HG03060 (cell line): ENCODE results near the gene GATA6.

Experiments
- ATAC-seq: cut with Tn5 transposase; IDR thresholded peaks from one replicate; pipeline ENCODE4 v1.9.1; 2021; ENCODE audit warnings: low read depth, moderate number of reproducible peaks; ENCODE audit not compliant: unreplicated experiment

Gene GATA6

DNA sequence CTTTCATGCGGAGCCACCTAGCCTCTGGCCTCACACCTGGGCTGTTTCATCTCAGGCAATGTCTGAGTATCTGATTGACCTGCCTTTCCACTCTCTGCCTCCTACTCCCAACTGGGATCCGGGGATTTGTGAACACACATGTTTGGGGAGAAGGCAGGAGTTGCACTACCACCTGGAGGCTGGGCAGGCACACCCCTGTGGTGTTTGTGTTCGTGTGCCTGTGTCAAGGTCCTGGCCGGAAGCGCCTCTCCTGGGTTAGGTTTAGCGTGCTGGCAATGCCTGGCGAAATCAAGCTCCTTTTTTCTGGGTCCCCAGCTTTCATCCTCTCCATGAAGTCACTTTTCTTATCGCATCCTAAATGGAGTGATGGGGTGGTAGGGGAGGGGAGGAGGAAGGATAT, 63.9 kb downstream of the GATA6 start:
- no peak for ATAC-seq

DNA sequence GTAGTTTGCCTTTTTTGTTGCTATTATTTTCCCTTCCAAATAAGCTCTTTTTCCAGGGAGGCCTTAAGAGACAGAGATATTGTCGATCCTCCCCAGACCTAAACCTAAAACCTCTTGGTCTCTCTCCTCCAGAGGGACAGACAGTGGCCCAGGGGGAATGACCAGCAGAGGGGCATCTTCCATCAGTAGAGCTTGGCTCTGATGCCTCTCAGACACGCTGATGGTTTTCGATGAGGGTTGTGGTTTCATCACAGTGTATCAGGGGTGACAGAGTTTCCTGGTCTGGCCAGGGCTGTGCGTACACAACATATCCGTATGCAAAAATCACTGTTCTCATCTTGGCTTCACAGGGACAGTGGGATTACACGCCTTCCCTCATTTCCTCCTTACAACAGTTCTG, 68.6 kb downstream of the GATA6 start:
- no peak for ATAC-seq

DNA sequence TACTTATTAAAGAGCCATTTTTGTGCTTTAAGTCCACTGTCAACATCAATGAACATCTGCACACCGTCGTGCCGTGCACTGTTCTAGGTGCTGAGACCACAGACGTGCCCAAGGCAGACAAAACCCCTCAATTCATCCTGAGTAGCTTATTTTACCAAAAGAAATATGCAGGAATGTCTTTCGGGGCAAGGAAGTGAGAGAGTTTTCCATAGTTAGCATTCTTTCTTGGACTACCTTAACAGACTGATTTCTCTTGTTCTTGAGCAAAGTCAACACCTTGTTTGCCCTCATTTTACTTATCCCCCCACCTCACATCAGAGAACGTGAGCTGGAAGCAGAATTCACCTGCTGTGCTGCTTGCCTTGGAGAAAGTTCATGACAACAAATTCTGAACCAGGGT, 69.3 kb downstream of the GATA6 start:
- ATAC-seq, result no peak

DNA sequence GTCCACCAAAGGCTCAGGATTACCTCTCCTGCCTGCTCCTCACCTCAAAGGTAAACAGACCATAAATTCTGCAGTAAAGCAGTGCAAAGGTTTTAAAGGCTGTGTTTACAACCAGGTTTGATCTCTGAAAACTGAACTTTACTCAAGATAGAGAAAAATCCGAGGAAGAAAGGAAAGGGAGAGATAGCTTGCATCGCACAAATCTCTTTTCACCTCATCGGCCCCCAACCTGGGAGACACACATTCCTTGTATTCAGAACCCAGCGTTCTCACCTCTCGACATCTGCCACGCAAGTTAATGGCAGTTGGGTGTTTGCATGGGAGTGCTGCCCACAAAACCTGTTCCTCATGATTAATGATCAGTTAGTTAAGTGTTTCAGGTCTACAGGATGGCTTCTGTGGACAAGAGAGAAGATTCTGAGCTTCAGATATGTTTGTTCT, 72.6 kb downstream of the GATA6 start:
- no peak for ATAC-seq

DNA sequence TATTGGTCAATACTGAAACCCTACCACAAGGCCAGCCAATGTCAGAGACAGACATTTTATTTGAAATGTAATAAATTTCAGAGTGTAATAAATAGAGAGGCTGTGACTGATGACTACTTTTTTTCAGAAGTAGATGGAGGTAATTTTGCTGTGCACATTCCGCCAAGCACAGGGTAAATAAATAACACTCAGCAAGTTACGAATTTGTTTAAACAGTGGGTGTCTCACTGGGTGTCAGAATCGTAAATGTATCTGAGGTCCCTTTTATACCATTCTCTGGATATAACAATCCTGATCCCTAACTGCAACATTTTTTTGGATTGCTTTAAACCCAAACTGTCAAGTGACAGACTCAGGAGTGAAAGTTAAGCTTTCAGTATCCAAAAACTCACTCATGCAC, 74.1 kb downstream of the GATA6 start:
- no peak for ATAC-seq

DNA sequence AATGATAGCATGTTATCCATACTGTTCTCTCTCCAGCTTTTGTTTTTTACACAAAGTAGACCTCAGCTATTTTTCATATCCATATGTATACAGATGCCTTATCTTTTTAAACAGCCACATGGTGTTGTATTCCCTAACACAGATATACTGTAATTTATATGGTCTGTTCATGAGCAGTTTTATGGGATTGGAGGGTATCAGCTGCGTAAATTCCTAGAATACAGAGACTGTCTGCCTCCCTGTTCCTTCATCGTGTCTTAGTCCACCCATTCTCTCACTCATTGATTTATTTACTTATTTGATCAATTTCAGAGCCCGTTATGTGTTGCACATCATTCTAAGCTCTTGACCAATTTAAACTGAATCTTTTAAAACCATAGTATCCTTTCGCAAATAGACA, 80.6 kb downstream of the GATA6 start:
- no peak for ATAC-seq

DNA sequence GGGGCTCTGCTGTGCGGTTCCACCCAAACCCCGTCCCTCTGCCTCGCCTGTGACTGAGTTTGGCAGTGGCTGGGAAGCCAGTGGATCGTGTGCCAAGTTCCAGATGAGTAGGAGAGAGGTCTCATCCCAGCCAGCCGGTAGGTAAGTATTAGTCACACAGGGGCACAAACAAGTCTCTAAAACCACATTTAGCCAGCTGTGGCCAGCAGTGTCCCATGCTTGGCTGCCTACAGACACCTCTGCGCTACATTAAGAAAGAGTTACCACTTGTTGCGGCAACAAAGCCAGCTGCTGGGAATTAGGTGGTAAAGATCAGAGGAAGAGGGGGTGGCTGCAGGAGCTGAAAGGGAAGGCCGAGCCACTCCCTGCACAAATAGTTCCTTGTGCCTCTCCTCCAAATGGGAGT, 81.2 kb downstream of the GATA6 start:
- no peak for ATAC-seq
